GM19240 (cell line): ENCODE measurements around the gene NKD1.

Source experiments
- DNase-seq: peaks from one replicate; pipeline ENCODE4 v3.0.0; 2011; ENCODE audit warnings: low spot score; ENCODE audit not compliant: insufficient read length

NKD1 gene

GRCh38 chr16:50558913-50559312 is 10.7 kb downstream of the NKD1 start:
- DNase-seq = no peak

- no peak for DNase-seq
These were observed 11.1 kb downstream of the NKD1 start for GRCh38 chr16:50559342-50559741.

GRCh38 chr16:50559804-50560514 is 11.8 kb downstream of the NKD1 start:
- DNase-seq = no peak

- no peak for DNase-seq
These were observed 13.0 kb downstream of the NKD1 start for GRCh38 chr16:50560903-50561863.

GRCh38 chr16:50562657-50563056 is 14.5 kb downstream of the NKD1 start:
- DNase-seq = no peak

GRCh38 chr16:50563989-50564388 is 15.8 kb downstream of the NKD1 start:
- DNase-seq = no peak

GRCh38 chr16:50565428-50565827 is 17.2 kb downstream of the NKD1 start:
- DNase-seq = no peak

GRCh38 chr16:50566014-50566962 is 18.1 kb downstream of the NKD1 start:
- DNase-seq = no peak

- DNase-seq = no peak
These were observed 19.5 kb downstream of the NKD1 start for GRCh38 chr16:50567651-50568050.

- DNase-seq = no peak
These were observed 20.1 kb downstream of the NKD1 start for GRCh38 chr16:50568187-50568815.

GRCh38 chr16:50570354-50570753 is 22.2 kb downstream of the NKD1 start:
- DNase-seq = no peak

- DNase-seq = no peak
These were observed 22.8 kb downstream of the NKD1 start for GRCh38 chr16:50570808-50571598.

GRCh38 chr16:50571786-50572185 is 23.6 kb downstream of the NKD1 start:
- no peak for DNase-seq

- DNase-seq = no peak
These were observed 24.5 kb downstream of the NKD1 start for GRCh38 chr16:50572700-50573099.

- no peak for DNase-seq
These were observed 25.1 kb downstream of the NKD1 start for GRCh38 chr16:50573279-50573678.

GRCh38 chr16:50573947-50574744 is 25.9 kb downstream of the NKD1 start:
- DNase-seq = no peak

- DNase-seq = no peak
These were observed 26.5 kb downstream of the NKD1 start for GRCh38 chr16:50574745-50575136.

GRCh38 chr16:50575743-50576142 is 27.5 kb downstream of the NKD1 start:
- DNase-seq = no peak

GRCh38 chr16:50576403-50577113 is 28.4 kb downstream of the NKD1 start:
- DNase-seq = no peak
